ENCODE results near the gene DNAJC6. TPM values are rescaled to one million over a fixed set of nuclear protein-coding genes. Genes with fewer than 3 reads are reported as not detected.

The DNAJC6 gene
- total and polyA plus RNA-seq, 2 of the 13 experiments (the other 11 are each of a cell fraction or from before 2014, with no cell fraction given), result 1.0 to 1.6 TPM

DNA sequence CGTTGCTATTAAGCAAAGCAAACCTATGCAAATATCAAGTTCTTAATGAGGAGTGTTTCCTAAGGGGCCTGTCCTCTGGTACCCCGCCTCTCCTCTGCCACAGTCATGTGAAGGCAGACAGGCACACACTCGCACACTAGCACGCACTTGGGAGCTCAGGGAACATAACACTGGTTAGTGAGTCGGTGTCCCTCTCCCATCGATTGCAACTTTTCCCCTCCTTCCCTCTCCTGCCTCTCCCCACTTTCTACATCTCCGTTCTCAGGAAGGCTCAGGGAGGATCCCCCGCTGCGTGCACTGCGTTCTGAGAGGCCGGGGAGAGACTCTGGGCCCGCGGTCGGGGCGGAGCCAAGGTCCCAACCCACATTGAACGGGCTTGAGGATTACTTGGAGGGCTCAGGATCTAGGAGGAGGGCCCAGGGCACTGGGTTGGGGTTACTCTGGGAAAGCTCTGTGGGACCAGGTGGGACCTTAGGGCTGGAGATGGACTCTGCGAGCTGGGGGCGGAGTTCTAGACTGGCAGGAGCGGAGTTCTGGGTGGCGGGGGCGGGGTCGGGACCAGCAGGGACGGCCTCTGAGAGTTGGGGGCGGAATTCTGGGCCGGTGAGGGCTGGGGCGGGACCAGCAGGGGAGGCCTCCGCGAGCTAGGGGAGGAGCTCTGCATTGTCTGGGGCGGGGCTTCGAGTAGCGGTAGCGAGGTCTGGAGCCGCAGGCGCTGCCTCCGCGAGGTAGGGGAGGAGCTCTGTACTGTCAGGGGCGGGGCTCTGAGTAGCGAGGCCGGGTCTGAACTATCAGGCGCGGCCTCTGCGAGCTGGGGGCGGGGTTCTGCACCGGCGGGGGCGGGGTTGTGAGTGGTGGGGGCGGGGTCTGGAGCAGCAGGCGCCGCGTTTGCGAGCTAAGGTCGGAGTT, 110.6 kb downstream of the DNAJC6 start:
- intact Hi-C loops (cut with micrococcal nuclease; ENCODE audit: unreplicated experiment) (loop anchor here (2.0 to 10.0 kb wide), 6 partner anchors 47 to 355 kb away; partner anchors contain the start of gene AK4), in situ Hi-C loops (cut with HindIII; ENCODE audit: extremely low pct_ligation_motif_present, low pct_unique_long_range_greater_than_20kb) (loop anchor here (10.0 kb wide), 1 partner anchor 165 kb away; no protein-coding TSS in a partner anchor)
- DNase-seq (ENCODE audit: low spot score), result peak; percentile 93
- ChIA-PET POLR2A (interaction anchor here (0.7 to 2.9 kb wide), 26 partner anchors 8 to 358 kb away, joined by 3 to 26 read pairs (median 4); partner anchors contain the start of genes AK4 and DNAJC6), CTCF (ENCODE audit: low intra/inter-chr PET ratio, low total read pairs) (no interaction called here)
- Histone ChIP-seq H3K4me2 (ENCODE audit: low read depth, low read length) (peak overlapping the region; percentile 93), H3K4me3 (replicated peaks in 1 of 3; ENCODE audit: insufficient read depth in 1 of 3, low read depth in 2 of 3, low read length in 3 of 3) (peak overlapping the region; percentile 79 to 94 (median 80)), H3K36me3 (replicated peaks in 1 of 2; ENCODE audit: control insufficient read depth in 1 of 2, insufficient read depth in 2 of 2, low read length in 2 of 2) (no peaks in the 10 kb centered on the region), H4K20me1 (ENCODE audit: insufficient read depth, low read length) (no peaks in the 10 kb centered on the region), H3K27ac (ENCODE audit: extremely low read length, insufficient read depth, low read length) (peak overlapping the region; percentile 99), H3K79me2 (ENCODE audit: insufficient read depth, low read length) (peaks cover 38% of the 10 kb centered on the region), H3K9ac (ENCODE audit: insufficient read depth, low read depth, low read length) (peak overlapping the region; percentile 99), H3K9me3 (ENCODE audit: low read length) (no peaks in the 10 kb centered on the region), H3K4me1 (ENCODE audit: insufficient read depth, low read length) (peaks cover 59% of the 10 kb centered on the region), H2AFZ (ENCODE audit: low read length) (peak overlapping the region; percentile 68), H3K27me3 (ENCODE audit: control insufficient read depth in 1 of 2, insufficient read depth in 2 of 2, low read length in 2 of 2) (no peaks in the 10 kb centered on the region; a peak in 1 of 5 replicates)
- 1% methylated on average over 20 of the region's 52 CpGs for WGBS (ENCODE audit: low lambda C conversion rate)
- peak; percentile 23 for FAIRE-seq
- ATAC-seq, result peak; percentile 92
- TSS peak; percentile 79 for BruUV-seq (replicated peaks)
- TF ChIP-seq RARG (CRISPR knock-in tag; IDR thresholded peaks at IDR 0.05; ENCODE audit: low read depth), result 0 out of 2 replicates have a peak, but pooled peaks have one; percentile 66
- peak; percentile 46; the same call in 1 of the 2 replicates for TF ChIP-seq ZNF614 (CRISPR knock-in tag; IDR thresholded peaks at IDR 0.05; ENCODE audit: borderline replicate concordance)
- no peak for TF ChIP-seq ARID2 (CRISPR knock-in tag; IDR thresholded peaks at IDR 0.05; ENCODE audit: borderline replicate concordance)
- 0 out of 2 replicates have a peak, but pooled peaks have one; percentile 45 for TF ChIP-seq GFI1 (CRISPR knock-in tag; IDR thresholded peaks at IDR 0.05; ENCODE audit: borderline replicate concordance)
- TF ChIP-seq, protein P1, sequence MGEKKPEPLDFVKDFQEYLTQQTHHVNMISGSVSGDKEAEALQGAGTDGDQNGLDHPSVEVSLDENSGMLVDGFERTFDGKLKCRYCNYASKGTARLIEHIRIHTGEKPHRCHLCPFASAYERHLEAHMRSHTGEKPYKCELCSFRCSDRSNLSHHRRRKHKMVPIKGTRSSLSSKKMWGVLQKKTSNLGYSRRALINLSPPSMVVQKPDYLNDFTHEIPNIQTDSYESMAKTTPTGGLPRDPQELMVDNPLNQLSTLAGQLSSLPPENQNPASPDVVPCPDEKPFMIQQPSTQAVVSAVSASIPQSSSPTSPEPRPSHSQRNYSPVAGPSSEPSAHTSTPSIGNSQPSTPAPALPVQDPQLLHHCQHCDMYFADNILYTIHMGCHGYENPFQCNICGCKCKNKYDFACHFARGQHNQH (CRISPR knock-in tag; IDR thresholded peaks at IDR 0.05), result peak; percentile 24; the same call in 1 of the 2 replicates
- peak; percentile 13 for TF ChIP-seq ASH2L (IDR thresholded peaks at IDR 0.05; ENCODE audit: insufficient read length, low read depth, low read length)
- TF ChIP-seq, protein P2, sequence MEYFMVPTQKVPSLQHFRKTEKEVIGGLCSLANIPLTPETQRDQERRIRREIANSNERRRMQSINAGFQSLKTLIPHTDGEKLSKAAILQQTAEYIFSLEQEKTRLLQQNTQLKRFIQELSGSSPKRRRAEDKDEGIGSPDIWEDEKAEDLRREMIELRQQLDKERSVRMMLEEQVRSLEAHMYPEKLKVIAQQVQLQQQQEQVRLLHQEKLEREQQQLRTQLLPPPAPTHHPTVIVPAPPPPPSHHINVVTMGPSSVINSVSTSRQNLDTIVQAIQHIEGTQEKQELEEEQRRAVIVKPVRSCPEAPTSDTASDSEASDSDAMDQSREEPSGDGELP (IDR thresholded peaks at IDR 0.05; ENCODE audit: borderline replicate concordance, low read depth), result no peak
- TF ChIP-seq POLR2G (IDR thresholded peaks at IDR 0.05; ENCODE audit: low read depth, low read length), result no peak
- 0 out of 2 replicates have a peak, but pooled peaks have one; percentile 21 for TF ChIP-seq RXRA (CRISPR knock-in tag; IDR thresholded peaks at IDR 0.05)
- TF ChIP-seq PCBP2 (optimal IDR thresholded peaks at IDR 0.05; ENCODE audit: low read depth, low read length, poor library complexity, severe bottlenecking), result peak; percentile 16
- peak; percentile 40; the same call in 1 of the 2 replicates for TF ChIP-seq ZNF772 (CRISPR knock-in tag; IDR thresholded peaks at IDR 0.05)
- TF ChIP-seq SIN3A (IDR thresholded peaks at IDR 0.05; ENCODE audit: borderline replicate concordance, low read depth, low read length), result peak; percentile 8; the same call in 1 of the 2 replicates
- no peak for TF ChIP-seq HNRNPL (IDR thresholded peaks at IDR 0.05; ENCODE audit: low read depth, low read length)
- 0 out of 2 replicates have a peak, but pooled peaks have one; percentile 46 for TF ChIP-seq ZBTB20 (CRISPR knock-in tag; IDR thresholded peaks at IDR 0.05; ENCODE audit: borderline replicate concordance, low read depth)
- TF ChIP-seq ZNF225 (CRISPR knock-in tag; IDR thresholded peaks at IDR 0.05), result 0 out of 2 replicates have a peak, but pooled peaks have one; percentile 25
- TF ChIP-seq POLR2A (IDR thresholded peaks at IDR 0.05; ENCODE audit: insufficient read depth in 1 of 2, low read depth in 2 of 2, low read length in 2 of 2), result peak; percentile 59 to 86; a peak in 3 of 4 replicates
- peak; percentile 38; the same call in 1 of the 2 replicates for TF ChIP-seq TSC22D2 (CRISPR knock-in tag; IDR thresholded peaks at IDR 0.05; ENCODE audit: borderline replicate concordance)
- TF ChIP-seq ZNF556 (CRISPR knock-in tag; IDR thresholded peaks at IDR 0.05; ENCODE audit: borderline replicate concordance), result peak; percentile 83; the same call in 1 of the 2 replicates
- TF ChIP-seq HDAC2 (CRISPR knock-in tag; IDR thresholded peaks at IDR 0.05), result peak; percentile 48; the same call in 1 of the 2 replicates
- TF ChIP-seq ZNF274 (CRISPR knock-in tag; IDR thresholded peaks at IDR 0.05), result peak; percentile 67; the same call in 1 of the 2 replicates
